Astrocyte (in vitro differentiated cells and primary cell): ENCODE measurements around the gene VAMP1. TPM values are rescaled to one million over a fixed set of nuclear protein-coding genes. Genes with fewer than 3 reads are reported as not detected.
"Not testable (repeated sequence)": the region's sequence is repeated elsewhere in the genome, so short reads cannot be mapped to it uniquely, and the experiment has no call there.

ENCODE experiments used
- DNase-seq: peaks from one replicate; pipeline ENCODE4 v3.0.0-alpha.2; 2010; ENCODE audit warnings: low read depth
- FAIRE-seq: peaks from 2 replicates; lab custom pipeline; 2011; peaks lifted over from hg19 to GRCh38; lab: Jason Lieb, UNC
- H2AFZ ChIP-seq: 2 replicates; pipeline ENCODE4 v1.6.0; 2012; ENCODE audit warnings: low read depth, low read length, inconsistent platforms
- H3K27ac ChIP-seq: 2 replicates; pipeline ENCODE4 v1.5.1; 2011; ENCODE audit warnings: low read depth, low read length, inconsistent platforms
- H3K27me3 ChIP-seq: 2 replicates; pipeline ENCODE4 v1.6.0; 2011; ENCODE audit warnings: low read length, inconsistent platforms; ENCODE audit not compliant: insufficient read depth
- H3K36me3 ChIP-seq: 2 replicates; pipeline ENCODE4 v1.5.1; 2011; ENCODE audit warnings: low read length, inconsistent platforms; ENCODE audit not compliant: insufficient read depth
- H3K4me1 ChIP-seq: 2 replicates; pipeline ENCODE4 v1.5.1; 2011; ENCODE audit warnings: low read length, inconsistent platforms; ENCODE audit not compliant: insufficient read depth
- H3K4me2 ChIP-seq: 2 replicates; pipeline ENCODE4 v1.6.0; 2012; ENCODE audit warnings: low read length, inconsistent platforms
- H3K4me3 ChIP-seq: 2 replicates; pipeline ENCODE4 v1.5.1; 2011; ENCODE audit warnings: low read depth, mild to moderate bottlenecking, low read length, inconsistent platforms; ENCODE audit not compliant: insufficient read depth
- H3K79me2 ChIP-seq: 2 replicates; pipeline ENCODE4 v1.6.0; 2012; ENCODE audit warnings: mild to moderate bottlenecking, low read length, inconsistent platforms; ENCODE audit not compliant: insufficient read depth
- H3K9ac ChIP-seq: 2 replicates; pipeline ENCODE4 v1.6.0; 2012; ENCODE audit warnings: mild to moderate bottlenecking, low read length, inconsistent platforms
- H3K9me3 ChIP-seq: 2 replicates; pipeline ENCODE4 v1.5.1; 2012; ENCODE audit warnings: low read depth, mild to moderate bottlenecking, low read length, inconsistent platforms; ENCODE audit not compliant: insufficient read depth
- H4K20me1 ChIP-seq: 2 replicates; pipeline ENCODE4 v1.6.0; 2012; ENCODE audit warnings: low read length, inconsistent platforms; ENCODE audit not compliant: insufficient read depth
- H3K27ac Mint-ChIP-seq: one replicate; pipeline ENCODE4 v1.8.0; 2021; ENCODE audit warnings: mild to moderate bottlenecking, mixed read lengths; ENCODE audit not compliant: unreplicated experiment
- H3K27me3 Mint-ChIP-seq: one replicate; pipeline ENCODE4 v1.8.0; 2021; ENCODE audit warnings: low read depth, mixed read lengths; ENCODE audit not compliant: unreplicated experiment
- H3K36me3 Mint-ChIP-seq: one replicate; pipeline ENCODE4 v1.8.0; 2021; ENCODE audit warnings: low read depth, mixed read lengths; ENCODE audit not compliant: unreplicated experiment
- H3K4me1 Mint-ChIP-seq: one replicate; pipeline ENCODE4 v1.8.0; 2021; ENCODE audit warnings: low read depth, mixed read lengths; ENCODE audit not compliant: unreplicated experiment
- H3K4me3 Mint-ChIP-seq: one replicate; pipeline ENCODE4 v1.8.0; 2021; ENCODE audit warnings: mild to moderate bottlenecking, moderate library complexity, mixed read lengths; ENCODE audit not compliant: unreplicated experiment
- H3K9me3 Mint-ChIP-seq: one replicate; pipeline ENCODE4 v1.8.0; 2021; ENCODE audit warnings: mild to moderate bottlenecking, mixed read lengths; ENCODE audit not compliant: unreplicated experiment
- EZH2 ChIP-seq: IDR thresholded peaks from 2 replicates; pipeline ENCODE4 v1.6.1; 2012; ENCODE audit warnings: mild to moderate bottlenecking, low read length, inconsistent platforms; ENCODE audit not compliant: insufficient read depth
- total RNA-seq: library from RNA; stranded (reverse); gene quantifications from 2 replicates; pipeline ENCODE4 v1.2.1, GENCODE V29; 2021
- TF ChIP-seq, protein P1 (sequence below): IDR thresholded peaks from 2 replicates; pipeline ENCODE4 v1.5.1; 2011; ENCODE audit warnings: low read depth, mild to moderate bottlenecking, inconsistent platforms, low read length, moderate library complexity; ENCODE audit not compliant: insufficient read depth

The VAMP1 gene
- total RNA-seq, 1 donor from 2014 or later, result 23.1 TPM

- no peaks in the 10 kb centered on the region for H3K27me3 ChIP-seq
- H3K36me3 Mint-ChIP-seq, result no peaks in the 10 kb centered on the region
- no peak overlapping the region for H3K4me3 ChIP-seq
- no peak overlapping the region for H3K4me3 Mint-ChIP-seq
- no peak overlapping the region for H3K27ac ChIP-seq
- no peak overlapping the region for H3K9ac ChIP-seq
- no peaks in the 10 kb centered on the region for H3K9me3 ChIP-seq
- no peak for DNase-seq
- no peak overlapping the region for H3K27ac Mint-ChIP-seq
- H3K9me3 Mint-ChIP-seq, result no peaks in the 10 kb centered on the region
- H3K4me2 ChIP-seq, result no peak overlapping the region
- H4K20me1 ChIP-seq, result no peaks in the 10 kb centered on the region
- peaks cover 6% of the 10 kb centered on the region for H3K4me1 ChIP-seq
- peaks cover 2% of the 10 kb centered on the region for H3K27me3 Mint-ChIP-seq
- TF ChIP-seq, protein P1, sequence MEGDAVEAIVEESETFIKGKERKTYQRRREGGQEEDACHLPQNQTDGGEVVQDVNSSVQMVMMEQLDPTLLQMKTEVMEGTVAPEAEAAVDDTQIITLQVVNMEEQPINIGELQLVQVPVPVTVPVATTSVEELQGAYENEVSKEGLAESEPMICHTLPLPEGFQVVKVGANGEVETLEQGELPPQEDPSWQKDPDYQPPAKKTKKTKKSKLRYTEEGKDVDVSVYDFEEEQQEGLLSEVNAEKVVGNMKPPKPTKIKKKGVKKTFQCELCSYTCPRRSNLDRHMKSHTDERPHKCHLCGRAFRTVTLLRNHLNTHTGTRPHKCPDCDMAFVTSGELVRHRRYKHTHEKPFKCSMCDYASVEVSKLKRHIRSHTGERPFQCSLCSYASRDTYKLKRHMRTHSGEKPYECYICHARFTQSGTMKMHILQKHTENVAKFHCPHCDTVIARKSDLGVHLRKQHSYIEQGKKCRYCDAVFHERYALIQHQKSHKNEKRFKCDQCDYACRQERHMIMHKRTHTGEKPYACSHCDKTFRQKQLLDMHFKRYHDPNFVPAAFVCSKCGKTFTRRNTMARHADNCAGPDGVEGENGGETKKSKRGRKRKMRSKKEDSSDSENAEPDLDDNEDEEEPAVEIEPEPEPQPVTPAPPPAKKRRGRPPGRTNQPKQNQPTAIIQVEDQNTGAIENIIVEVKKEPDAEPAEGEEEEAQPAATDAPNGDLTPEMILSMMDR, result no peak
- no peak for TF ChIP-seq EZH2
- H3K4me1 Mint-ChIP-seq, result peaks cover 7% of the 10 kb centered on the region
- H2AFZ ChIP-seq, result no peak overlapping the region
- no peak for FAIRE-seq
- peaks cover 4% of the 10 kb centered on the region for H3K36me3 ChIP-seq
- H3K79me2 ChIP-seq, result peaks cover 15% of the 10 kb centered on the region
Measured at GRCh38 chr12:6488240-6488639, 17.8 kb upstream of the VAMP1 start.

DNA sequence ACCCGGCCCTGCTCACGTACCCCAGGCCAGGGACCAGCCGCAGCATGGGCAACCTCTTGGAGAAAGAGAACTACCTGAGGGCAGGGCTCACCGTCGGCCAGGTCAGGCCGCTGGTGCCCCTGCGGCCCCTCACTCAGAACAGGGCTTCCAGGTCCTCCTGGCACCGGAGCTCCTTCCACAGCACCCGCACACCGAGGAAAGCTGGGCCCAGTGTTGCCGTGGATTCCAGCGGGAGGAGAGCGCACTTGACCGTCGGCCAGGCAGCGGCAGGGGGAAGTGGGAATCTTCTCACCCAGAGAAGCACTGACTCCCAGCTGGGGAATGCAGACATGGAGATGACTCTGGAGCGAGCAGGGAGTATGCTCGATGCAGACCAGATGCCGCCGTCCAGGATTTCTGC is 7.9 kb upstream of the VAMP1 start:
- FAIRE-seq (no peak), DNase-seq (no peak)
- Histone ChIP-seq H3K9me3 (no peaks in the 10 kb centered on the region), H3K4me3 (no peak overlapping the region), H3K36me3 (no peaks in the 10 kb centered on the region), H3K9ac (no peak overlapping the region), H3K4me2 (no peak overlapping the region), H3K4me1 (no peaks in the 10 kb centered on the region), H4K20me1 (no peaks in the 10 kb centered on the region), H2AFZ (no peak overlapping the region), H3K27me3 (peaks cover 2% of the 10 kb centered on the region), H3K79me2 (no peaks in the 10 kb centered on the region), H3K27ac (no peak overlapping the region)
- Mint-ChIP-seq H3K9me3 (peaks cover 8% of the 10 kb centered on the region), H3K4me1 (peaks cover 24% of the 10 kb centered on the region), H3K4me3 (no peak overlapping the region), H3K36me3 (peaks cover 5% of the 10 kb centered on the region), H3K27me3 (peaks cover 7% of the 10 kb centered on the region), H3K27ac (no peak overlapping the region)
- TF ChIP-seq, protein P1, result no peak
- no peak for TF ChIP-seq EZH2

GRCh38 chr12:6477601-6478377 is 7.3 kb upstream of the VAMP1 start:
- H3K4me3 Mint-ChIP-seq, result peak overlapping the region; percentile 9

More at GRCh38 chr12:6477601-6478377, 7.3 kb upstream of the VAMP1 start:
- H3K4me3 ChIP-seq, H3K4me2 ChIP-seq, H3K27me3 ChIP-seq, H3K27me3 Mint-ChIP-seq, FAIRE-seq, H3K9me3 ChIP-seq, H2AFZ ChIP-seq, H3K9me3 Mint-ChIP-seq, H3K9ac ChIP-seq, DNase-seq, H3K4me1 ChIP-seq, H3K27ac Mint-ChIP-seq, H4K20me1 ChIP-seq, H3K79me2 ChIP-seq, H3K36me3 Mint-ChIP-seq, H3K36me3 ChIP-seq, H3K27ac ChIP-seq: not testable (repeated sequence)
- H3K4me1 Mint-ChIP-seq, result peaks cover 24% of the 10 kb centered on the region
